OCI-LY1 (cell line): Measurements from ENCODE around the gene THEM4.
"Not testable (repeated sequence)": the region's sequence is repeated elsewhere in the genome, so short reads cannot be mapped to it uniquely, and the experiment has no call there.

Source experiments
- EZH2 ChIP-seq: fragments of 200-600 bp; sonication (generic), shearing (Covaris generic); IDR thresholded peaks from 2 replicates; pipeline ENCODE4 v1.8.0; 2017; ENCODE audit warnings: borderline replicate concordance, mixed run types, mild to moderate bottlenecking, antibody characterized with exemption, low read length, moderate library complexity, mixed read lengths
- TF ChIP-seq, protein P1 (sequence below): fragments of 200-600 bp; sonication (generic), shearing (Covaris generic); IDR thresholded peaks from 2 replicates; pipeline ENCODE4 v1.5.1; 2017; ENCODE audit warnings: mild to moderate bottlenecking, antibody characterized with exemption, low read length, moderate library complexity, mixed read lengths

DNA sequence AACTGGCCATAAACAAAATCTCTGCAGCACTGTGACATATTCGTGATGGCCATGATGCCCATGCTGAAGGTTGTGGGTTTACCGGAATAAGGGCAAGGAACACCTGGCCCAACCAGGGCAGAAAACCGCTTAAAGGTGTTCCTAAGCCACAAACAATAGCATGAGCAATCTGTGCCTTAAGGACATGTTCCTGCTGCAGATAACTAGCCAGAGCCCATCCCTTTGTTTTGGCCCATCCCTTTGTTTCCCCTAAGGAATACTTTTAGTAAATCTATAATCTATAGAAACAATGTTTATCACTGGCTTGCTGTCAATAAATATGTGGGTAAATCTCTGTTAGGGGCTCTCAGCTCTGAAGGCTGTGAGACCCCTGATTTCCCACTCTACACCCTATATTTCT lies 8.5 kb downstream of the THEM4 start:
- TF ChIP-seq, protein P1, sequence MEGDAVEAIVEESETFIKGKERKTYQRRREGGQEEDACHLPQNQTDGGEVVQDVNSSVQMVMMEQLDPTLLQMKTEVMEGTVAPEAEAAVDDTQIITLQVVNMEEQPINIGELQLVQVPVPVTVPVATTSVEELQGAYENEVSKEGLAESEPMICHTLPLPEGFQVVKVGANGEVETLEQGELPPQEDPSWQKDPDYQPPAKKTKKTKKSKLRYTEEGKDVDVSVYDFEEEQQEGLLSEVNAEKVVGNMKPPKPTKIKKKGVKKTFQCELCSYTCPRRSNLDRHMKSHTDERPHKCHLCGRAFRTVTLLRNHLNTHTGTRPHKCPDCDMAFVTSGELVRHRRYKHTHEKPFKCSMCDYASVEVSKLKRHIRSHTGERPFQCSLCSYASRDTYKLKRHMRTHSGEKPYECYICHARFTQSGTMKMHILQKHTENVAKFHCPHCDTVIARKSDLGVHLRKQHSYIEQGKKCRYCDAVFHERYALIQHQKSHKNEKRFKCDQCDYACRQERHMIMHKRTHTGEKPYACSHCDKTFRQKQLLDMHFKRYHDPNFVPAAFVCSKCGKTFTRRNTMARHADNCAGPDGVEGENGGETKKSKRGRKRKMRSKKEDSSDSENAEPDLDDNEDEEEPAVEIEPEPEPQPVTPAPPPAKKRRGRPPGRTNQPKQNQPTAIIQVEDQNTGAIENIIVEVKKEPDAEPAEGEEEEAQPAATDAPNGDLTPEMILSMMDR: not testable (repeated sequence)
- TF ChIP-seq EZH2: not testable (repeated sequence)
